OCI-LY7 (cell line): ENCODE results near the gene APOL6. TPM values are rescaled to one million over a fixed set of nuclear protein-coding genes. Genes with fewer than 3 reads are reported as not detected.
"Not testable (repeated sequence)": the region's sequence is repeated elsewhere in the genome, so short reads cannot be mapped to it uniquely, and the experiment has no call there.

ENCODE experiments used
- BruUV-seq: library from RNA; stranded (reverse); fragments of 400-500 nt; replicated peaks from 2 replicates; lab custom pipeline; 2021; lab: Mats Ljungman, UMichigan
- CTCF ChIA-PET: fragments of 300-600 bp; sonication (Branson Sonifier 250); formaldehyde crosslinking; loops from one replicate; lab custom pipeline; 2022; ENCODE audit warnings: antibody characterized with exemption; ENCODE audit not compliant: unreplicated experiment; lab: Charles Lee
- POLR2A ChIA-PET: fragments of 300-600 bp; sonication (Branson Sonifier 250); formaldehyde crosslinking; loops from one replicate; lab custom pipeline; 2022; ENCODE audit warnings: antibody characterized with exemption; lab: Charles Lee
- DNase-seq: peaks from one replicate; pipeline ENCODE4 v3.0.0-alpha.2; 2015; ENCODE audit warnings: low spot score
- H2AFZ ChIP-seq: fragments of 200-600 bp; sonication (generic), shearing (Covaris generic); 2 replicates; pipeline ENCODE4 v1.6.1; 2014; ENCODE audit warnings: mild to moderate bottlenecking, antibody characterized with exemption, low read length, moderate library complexity
- H3K27ac ChIP-seq: fragments of 200-600 bp; sonication (generic); 2 replicates; pipeline ENCODE4 v1.5.1; 2014; ENCODE audit warnings: mixed run types, low read depth, mild to moderate bottlenecking, moderate library complexity, low read length, inconsistent platforms; ENCODE audit not compliant: poor library complexity, severe bottlenecking
- H3K36me3 ChIP-seq: fragments of 200-600 bp; sonication (generic); 2 replicates; pipeline ENCODE4 v1.6.1; 2014; ENCODE audit warnings: mild to moderate bottlenecking, antibody characterized with exemption, low read length, moderate library complexity, mixed read lengths; ENCODE audit not compliant: insufficient read depth
- H3K4me1 ChIP-seq: fragments of 200-600 bp; sonication (generic); 2 replicates; pipeline ENCODE4 v1.5.1; 2014; ENCODE audit warnings: mild to moderate bottlenecking, low read length; ENCODE audit not compliant: insufficient read depth, poor library complexity, severe bottlenecking
- H3K4me2 ChIP-seq: fragments of 200-600 bp; sonication (generic); 2 replicates; pipeline ENCODE4 v1.6.1; 2014; ENCODE audit warnings: mild to moderate bottlenecking, low read length
- H3K4me3 ChIP-seq: fragments of 200-600 bp; sonication (generic); 2 replicates; pipeline ENCODE4 v1.5.1; 2014; ENCODE audit warnings: mild to moderate bottlenecking, low read depth, low read length; ENCODE audit not compliant: poor library complexity, severe bottlenecking
- H3K79me2 ChIP-seq: fragments of 200-600 bp; sonication (generic); 2 replicates; pipeline ENCODE4 v1.6.1; 2016; ENCODE audit warnings: low read depth, mild to moderate bottlenecking, low read length, moderate library complexity, mixed read lengths; ENCODE audit not compliant: insufficient read depth
- H3K9me2 ChIP-seq: fragments of 200-600 bp; sonication (generic); 2 replicates; pipeline ENCODE4 v1.6.1; 2016; ENCODE audit warnings: mild to moderate bottlenecking, low read length, mixed read lengths; ENCODE audit not compliant: insufficient read depth
- H3K9me3 ChIP-seq: fragments of 200-600 bp; sonication (generic); 2 replicates; pipeline ENCODE4 v1.6.1; 2014; ENCODE audit warnings: mild to moderate bottlenecking, mixed run types, low read length, mixed read lengths
- H4K20me1 ChIP-seq: fragments of 200-600 bp; sonication (generic); 2 replicates; pipeline ENCODE4 v1.6.1; 2014; ENCODE audit warnings: mild to moderate bottlenecking, antibody characterized with exemption, low read length, moderate library complexity, mixed read lengths; ENCODE audit not compliant: insufficient read depth
- EZH2phosphoT487 ChIP-seq: fragments of 200-600 bp; sonication (generic); IDR thresholded peaks from 2 replicates; pipeline ENCODE4 v1.6.1; 2018; ENCODE audit warnings: low read depth, borderline replicate concordance, mild to moderate bottlenecking, mixed run types, antibody characterized with exemption, low read length, moderate library complexity, mixed read lengths
- intact Hi-C: fragments of 100-400 bp; cut with micrococcal nuclease; formaldehyde crosslinking; loops from one replicate; pipeline ENCODE4 v1.10.0; 2022; ENCODE audit not compliant: unreplicated experiment
- total RNA-seq, 2 experiments: library from RNA; depleted of rRNA in 1 of 2; stranded (reverse); fragments of >200 nt in 1 of 2; shearing (Covaris generic) in 1 of 2; gene quantifications; 2 replicates each; pipeline ENCODE4 v1.2.3, GENCODE V29; 2014 to 2022
- TF ChIP-seq, protein P1 (sequence below): fragments of 200-600 bp; sonication (generic); conservative IDR thresholded peaks from 2 replicates; pipeline ENCODE4 v1.5.1; 2014; ENCODE audit warnings: mild to moderate bottlenecking, antibody characterized with exemption, low read length, moderate library complexity, mixed read lengths

APOL6 gene
- total RNA-seq, 2 experiments from 2014 or later = 22.0 to 27.8 TPM

DNA sequence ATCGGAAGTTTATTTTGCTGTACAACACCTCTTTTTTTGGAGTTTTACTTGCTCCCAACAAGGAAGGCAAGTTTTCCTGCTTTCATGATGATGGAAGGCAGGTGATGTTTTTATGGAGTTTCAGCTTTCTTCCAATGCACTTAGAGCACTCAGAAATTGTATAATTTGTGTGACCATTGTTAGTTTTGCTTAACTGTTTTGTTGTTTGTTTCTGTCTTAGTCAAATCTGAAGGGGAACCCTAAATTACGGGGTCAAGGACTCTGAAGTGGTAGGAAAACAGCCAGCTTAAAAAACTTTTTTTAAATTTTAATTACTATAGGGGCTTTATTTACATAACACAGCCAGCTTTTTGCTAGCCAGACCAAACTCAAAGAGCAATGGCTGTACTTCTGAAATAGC lies 14.7 kb downstream of the APOL6 start:
- BruUV-seq = no TSS peak
- Histone ChIP-seq H4K20me1 (no peaks in the 10 kb centered on the region), H3K9me3 (peaks cover 62% of the 10 kb centered on the region), H3K4me2 (no peak overlapping the region), H3K79me2 (peaks cover 11% of the 10 kb centered on the region; the same call in 1 of the 2 replicates), H3K27ac (no peak overlapping the region), H2AFZ (no peak overlapping the region), H3K4me3 (no peak overlapping the region), H3K9me2 (no peaks in the 10 kb centered on the region), H3K4me1 (peaks cover 27% of the 10 kb centered on the region), H3K36me3 (peaks cover 94% of the 10 kb centered on the region)
- no peak for DNase-seq
- ChIA-PET POLR2A (interaction anchor here (0.5 to 1.2 kb wide), 2 partner anchors 198 to 240 kb away, joined by 3 read pairs; no protein-coding TSS in a partner anchor), CTCF (no interaction called here)
- TF ChIP-seq, protein P1, sequence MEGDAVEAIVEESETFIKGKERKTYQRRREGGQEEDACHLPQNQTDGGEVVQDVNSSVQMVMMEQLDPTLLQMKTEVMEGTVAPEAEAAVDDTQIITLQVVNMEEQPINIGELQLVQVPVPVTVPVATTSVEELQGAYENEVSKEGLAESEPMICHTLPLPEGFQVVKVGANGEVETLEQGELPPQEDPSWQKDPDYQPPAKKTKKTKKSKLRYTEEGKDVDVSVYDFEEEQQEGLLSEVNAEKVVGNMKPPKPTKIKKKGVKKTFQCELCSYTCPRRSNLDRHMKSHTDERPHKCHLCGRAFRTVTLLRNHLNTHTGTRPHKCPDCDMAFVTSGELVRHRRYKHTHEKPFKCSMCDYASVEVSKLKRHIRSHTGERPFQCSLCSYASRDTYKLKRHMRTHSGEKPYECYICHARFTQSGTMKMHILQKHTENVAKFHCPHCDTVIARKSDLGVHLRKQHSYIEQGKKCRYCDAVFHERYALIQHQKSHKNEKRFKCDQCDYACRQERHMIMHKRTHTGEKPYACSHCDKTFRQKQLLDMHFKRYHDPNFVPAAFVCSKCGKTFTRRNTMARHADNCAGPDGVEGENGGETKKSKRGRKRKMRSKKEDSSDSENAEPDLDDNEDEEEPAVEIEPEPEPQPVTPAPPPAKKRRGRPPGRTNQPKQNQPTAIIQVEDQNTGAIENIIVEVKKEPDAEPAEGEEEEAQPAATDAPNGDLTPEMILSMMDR = no peak
- no peak for TF ChIP-seq EZH2phosphoT487
- intact Hi-C loops = no loop called here

DNA sequence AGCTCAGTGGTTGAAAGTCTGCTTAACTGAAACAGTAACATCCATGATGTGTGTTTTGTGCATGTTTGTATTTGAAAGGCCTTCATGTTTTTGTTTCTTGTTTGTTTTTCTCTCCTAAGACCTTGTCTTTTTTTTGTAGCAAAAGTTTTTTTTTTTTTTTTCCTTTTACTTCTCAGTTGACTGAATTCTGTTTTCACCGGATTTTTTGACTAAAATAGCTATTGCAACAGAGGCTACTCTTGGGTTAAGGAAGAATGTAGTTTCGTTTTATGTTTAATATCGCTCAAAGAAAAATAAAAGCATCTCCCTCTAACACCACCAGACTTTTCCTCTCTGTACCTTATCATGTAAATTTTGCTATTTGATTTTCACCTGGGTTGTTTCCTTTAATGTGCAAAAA lies 15.1 kb downstream of the APOL6 start:
- Histone ChIP-seq H3K4me3 (no peak overlapping the region), H3K4me1 (peaks cover 27% of the 10 kb centered on the region), H4K20me1 (no peaks in the 10 kb centered on the region), H3K9me2 (no peaks in the 10 kb centered on the region), H3K36me3 (peaks cover 94% of the 10 kb centered on the region), H3K9me3 (peaks cover 65% of the 10 kb centered on the region), H3K4me2 (no peak overlapping the region), H3K79me2 (peaks cover 11% of the 10 kb centered on the region; the same call in 1 of the 2 replicates), H3K27ac (no peak overlapping the region), H2AFZ (no peak overlapping the region)
- POLR2A ChIA-PET = interaction anchor here (0.6 to 1.2 kb wide), 4 partner anchors 13 to 240 kb away, joined by 3 to 5 read pairs (median 4); no protein-coding TSS in a partner anchor
- CTCF ChIA-PET = no interaction called here
- TF ChIP-seq, protein P1 = no peak
- no peak for TF ChIP-seq EZH2phosphoT487
- intact Hi-C loops = no loop called here
- DNase-seq = no peak
- BruUV-seq = no TSS peak

DNA sequence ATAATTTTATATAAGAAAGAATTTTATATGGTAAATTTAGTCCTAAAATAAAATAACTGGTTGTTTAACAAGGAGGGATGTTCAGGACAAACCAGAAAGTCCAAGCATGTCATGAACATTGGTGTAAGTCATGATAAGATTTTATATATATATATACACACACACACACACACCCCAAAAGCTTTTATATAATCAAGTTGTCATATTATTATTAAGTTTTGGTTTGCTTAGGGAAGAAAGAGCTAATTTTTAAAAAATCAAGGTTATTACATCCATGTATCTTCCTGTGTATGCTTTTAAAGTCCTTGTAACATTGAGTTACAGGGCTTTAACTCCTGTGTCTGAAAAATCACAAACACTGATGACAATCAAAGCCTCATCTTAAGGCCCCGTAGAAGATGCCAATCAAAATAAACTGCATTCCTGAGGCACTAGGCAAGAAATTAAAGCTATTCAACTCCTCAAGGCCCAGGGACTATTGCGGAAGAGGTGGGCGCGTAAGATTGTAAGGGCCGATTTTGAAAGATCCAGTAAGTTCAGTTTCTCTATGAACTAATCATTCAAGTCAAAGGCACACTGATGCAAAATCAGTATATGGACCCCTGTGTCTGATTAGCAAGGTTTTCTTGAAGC lies 16.8 kb downstream of the APOL6 start:
- BruUV-seq = no TSS peak

DNA sequence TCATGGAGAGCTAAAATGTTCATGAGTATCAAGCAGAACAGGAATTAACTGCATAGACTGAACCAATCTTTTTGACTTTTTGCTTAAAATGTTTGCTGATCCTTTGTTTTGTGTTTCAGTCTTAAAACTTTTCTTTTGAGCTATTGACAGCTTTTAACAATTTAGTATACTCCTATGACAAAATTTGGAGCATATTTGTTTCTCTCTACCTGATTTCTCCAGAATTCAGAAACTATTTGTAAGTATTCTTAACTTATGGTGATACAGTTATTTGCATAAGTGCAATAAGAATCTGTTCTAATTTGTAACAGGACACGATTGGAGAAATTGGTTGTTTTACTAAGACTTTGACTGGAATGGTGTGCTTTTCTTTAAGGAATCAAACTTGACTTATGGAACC lies 18.5 kb downstream of the APOL6 start:
- DNase-seq, CTCF ChIA-PET, POLR2A ChIA-PET: not testable (repeated sequence)

More for the DNA sequence above, 16.8 kb downstream of the APOL6 start:
- Histone ChIP-seq H2AFZ (no peak overlapping the region), H3K4me1 (peaks cover 20% of the 10 kb centered on the region), H3K27ac (no peak overlapping the region), H3K9me2 (no peaks in the 10 kb centered on the region), H3K4me3 (no peak overlapping the region), H3K9me3 (peaks cover 60% of the 10 kb centered on the region), H4K20me1 (no peaks in the 10 kb centered on the region), H3K36me3 (peaks cover 78% of the 10 kb centered on the region), H3K79me2 (peaks cover 11% of the 10 kb centered on the region; the same call in 1 of the 2 replicates), H3K4me2 (no peak overlapping the region)
- ChIA-PET POLR2A (interaction anchor here (0.7 to 1.2 kb wide), 5 partner anchors 19 to 182 kb away, joined by 3 to 5 read pairs (median 3); partner anchors contain the start of gene APOL5), CTCF (no interaction called here)
- TF ChIP-seq, protein P1 = no peak
- no peak for TF ChIP-seq EZH2phosphoT487
- peak; percentile 62 for DNase-seq
- intact Hi-C loops = no loop called here

More for the DNA sequence above, 18.5 kb downstream of the APOL6 start:
- H3K9me3 ChIP-seq = peaks cover 64% of the 10 kb centered on the region
- H3K9me2 ChIP-seq, H3K4me1 ChIP-seq, H3K4me3 ChIP-seq, H3K27ac ChIP-seq, intact Hi-C loops, H4K20me1 ChIP-seq, BruUV-seq, H3K4me2 ChIP-seq, H2AFZ ChIP-seq: not testable (repeated sequence)
- peaks cover 11% of the 10 kb centered on the region; the same call in 1 of the 2 replicates for H3K79me2 ChIP-seq
- H3K36me3 ChIP-seq = peaks cover 62% of the 10 kb centered on the region
